ENCODE results near the gene FYB2.

GRCh38 chr1:56745231-56745630 lies 74.0 kb downstream of the FYB2 start:
- no peak for TF ChIP-seq FOXA1 (IDR thresholded peaks at IDR 0.05)
- TF ChIP-seq ZNF384 (IDR thresholded peaks at IDR 0.05) = no peak
